HFFc6 (cell line): ENCODE data around the gene MAP3K4. TPM values are rescaled to one million over a fixed set of nuclear protein-coding genes. Genes with fewer than 3 reads are reported as not detected.

Experiments
- DNase-seq: peaks from one replicate; pipeline ENCODE4 v3.0.0-alpha.2; 2018
- H3K27ac Mint-ChIP-seq: 2 replicates; pipeline ENCODE4 v1.8.0; 2020; ENCODE audit warnings: mild to moderate bottlenecking, mixed read lengths
- H3K27me3 Mint-ChIP-seq: 2 replicates; pipeline ENCODE4 v1.8.0; 2021; ENCODE audit warnings: mild to moderate bottlenecking, moderate library complexity, mixed read lengths; ENCODE audit not compliant: insufficient read depth
- H3K36me3 Mint-ChIP-seq: 2 replicates; pipeline ENCODE4 v1.8.0; 2021; ENCODE audit warnings: low read depth, mixed read lengths
- H3K4me1 Mint-ChIP-seq: 2 replicates; pipeline ENCODE4 v1.8.0; 2020; ENCODE audit warnings: low read depth, mixed read lengths
- H3K4me3 Mint-ChIP-seq: 2 replicates; pipeline ENCODE4 v1.8.0; 2020; ENCODE audit warnings: mild to moderate bottlenecking, moderate library complexity, mixed read lengths
- H3K9me3 Mint-ChIP-seq: 2 replicates; pipeline ENCODE4 v1.8.0; 2020; ENCODE audit warnings: mild to moderate bottlenecking, mixed read lengths
- total RNA-seq, 6 experiments: library from RNA; stranded (reverse); fragmentation: NEBNext Ultra II Directional; extraction: Animal tissue kit (Norgen Biotek cat#: 25700); gene quantifications; 2 replicates in 1 of 6; 3 replicates in 5 of 6; pipeline ENCODE4 v1.2.3, GENCODE V29; 2021
- TF ChIP-seq, protein P1 (sequence below): fragments of 200-600 bp; sonication (generic); IDR thresholded peaks from 2 replicates; pipeline ENCODE4 v1.5.0; 2021; ENCODE audit warnings: antibody characterized with exemption, mild to moderate bottlenecking

MAP3K4 gene
- total RNA-seq, 6 experiments from 2014 or later = 16.8 to 26.2 (median 22.3) TPM

DNA sequence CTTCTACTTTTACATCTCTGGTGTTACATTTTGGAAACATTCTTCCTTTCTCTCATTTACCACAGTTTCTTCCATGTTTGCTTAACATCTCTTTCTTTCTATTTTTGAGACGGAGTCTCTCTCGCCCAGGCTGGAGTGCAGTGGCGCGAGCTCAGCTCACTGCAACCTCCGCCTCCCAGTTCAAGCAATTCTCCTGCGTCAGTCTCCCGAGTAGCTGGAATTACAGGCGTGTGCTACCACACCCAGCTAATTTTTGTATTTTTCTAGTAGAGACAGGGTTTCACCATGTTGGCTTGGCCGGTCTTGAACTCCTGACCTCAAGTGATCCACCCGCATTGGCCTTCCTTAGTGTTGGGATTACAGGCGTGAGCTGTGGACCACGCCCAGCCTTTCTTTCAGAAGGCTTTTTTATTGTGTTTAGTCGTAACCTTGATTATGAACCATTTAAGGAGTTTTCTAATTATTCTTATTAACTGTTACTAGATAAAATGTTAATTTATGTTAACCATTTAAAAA is 27.8 kb downstream of the MAP3K4 start:
- H3K9me3 Mint-ChIP-seq = no peaks in the 10 kb centered on the region

DNA sequence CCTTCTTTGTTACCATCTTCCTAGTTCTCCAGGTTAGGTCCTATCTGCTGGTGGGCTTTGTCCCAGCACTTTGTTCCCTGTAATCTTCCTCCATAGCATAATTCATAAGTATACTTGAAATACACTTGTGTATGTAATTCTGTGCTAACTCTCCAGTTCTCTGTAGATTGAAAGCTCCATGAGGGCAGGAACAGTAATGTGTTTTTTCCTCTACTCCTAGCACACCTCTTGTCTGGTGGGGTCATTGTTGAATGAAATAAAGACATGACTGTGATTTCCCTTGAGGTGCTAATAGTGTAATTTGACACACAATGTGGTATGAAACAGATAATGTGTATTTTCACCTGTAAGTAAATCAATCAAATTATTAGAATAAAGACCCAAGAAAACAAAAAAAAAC is 30.0 kb downstream of the MAP3K4 start:
- Mint-ChIP-seq H3K27me3 (peaks cover 3% of the 10 kb centered on the region), H3K9me3 (no peaks in the 10 kb centered on the region), H3K36me3 (peaks cover 20% of the 10 kb centered on the region), H3K4me1 (peaks cover 23% of the 10 kb centered on the region), H3K4me3 (no peak overlapping the region), H3K27ac (no peak overlapping the region)
- TF ChIP-seq, protein P1, sequence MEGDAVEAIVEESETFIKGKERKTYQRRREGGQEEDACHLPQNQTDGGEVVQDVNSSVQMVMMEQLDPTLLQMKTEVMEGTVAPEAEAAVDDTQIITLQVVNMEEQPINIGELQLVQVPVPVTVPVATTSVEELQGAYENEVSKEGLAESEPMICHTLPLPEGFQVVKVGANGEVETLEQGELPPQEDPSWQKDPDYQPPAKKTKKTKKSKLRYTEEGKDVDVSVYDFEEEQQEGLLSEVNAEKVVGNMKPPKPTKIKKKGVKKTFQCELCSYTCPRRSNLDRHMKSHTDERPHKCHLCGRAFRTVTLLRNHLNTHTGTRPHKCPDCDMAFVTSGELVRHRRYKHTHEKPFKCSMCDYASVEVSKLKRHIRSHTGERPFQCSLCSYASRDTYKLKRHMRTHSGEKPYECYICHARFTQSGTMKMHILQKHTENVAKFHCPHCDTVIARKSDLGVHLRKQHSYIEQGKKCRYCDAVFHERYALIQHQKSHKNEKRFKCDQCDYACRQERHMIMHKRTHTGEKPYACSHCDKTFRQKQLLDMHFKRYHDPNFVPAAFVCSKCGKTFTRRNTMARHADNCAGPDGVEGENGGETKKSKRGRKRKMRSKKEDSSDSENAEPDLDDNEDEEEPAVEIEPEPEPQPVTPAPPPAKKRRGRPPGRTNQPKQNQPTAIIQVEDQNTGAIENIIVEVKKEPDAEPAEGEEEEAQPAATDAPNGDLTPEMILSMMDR = no peak
- no peak for DNase-seq

More for the DNA sequence above, 27.8 kb downstream of the MAP3K4 start:
- Mint-ChIP-seq H3K27me3 (peaks cover 3% of the 10 kb centered on the region), H3K27ac (no peak overlapping the region), H3K4me1 (peaks cover 13% of the 10 kb centered on the region), H3K36me3 (peaks cover 12% of the 10 kb centered on the region), H3K4me3 (no peak overlapping the region)
- no peak for DNase-seq
- TF ChIP-seq, protein P1 = no peak

DNA sequence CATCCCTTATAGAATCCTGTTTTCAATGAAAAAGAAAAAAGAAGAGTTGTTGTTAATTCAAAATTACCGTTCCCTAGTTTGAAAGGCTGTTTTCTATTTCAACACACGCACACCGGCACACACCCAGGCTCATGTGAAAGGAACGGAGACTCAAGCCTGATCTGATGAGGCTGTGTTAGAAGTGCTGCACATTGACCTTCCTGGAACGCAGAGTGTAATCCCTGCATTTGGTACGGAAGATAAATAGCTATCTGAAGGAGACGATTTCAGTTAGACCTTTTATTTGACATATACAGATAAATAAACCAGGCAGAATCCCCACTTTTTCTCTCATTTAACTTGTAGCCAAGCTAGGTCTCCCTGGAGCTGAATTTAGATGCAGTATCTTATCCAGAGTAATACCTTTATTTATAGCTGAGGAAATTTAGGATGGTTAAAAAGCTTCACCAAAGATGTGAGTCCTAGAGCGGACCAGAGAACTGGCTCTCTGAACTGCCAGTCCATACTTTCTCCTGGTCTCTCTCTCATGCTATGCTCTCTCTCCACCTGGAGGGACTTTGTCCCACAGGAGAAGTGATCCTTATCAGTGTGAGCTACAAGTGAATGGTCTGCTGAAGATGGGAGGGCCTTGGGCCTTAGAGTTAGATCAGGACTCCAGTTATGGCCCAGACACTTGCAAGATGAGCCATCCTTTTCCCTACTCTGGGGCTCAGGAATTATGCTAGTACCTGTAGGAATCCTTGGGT is 30.6 kb downstream of the MAP3K4 start:
- Mint-ChIP-seq H3K27ac (no peak overlapping the region), H3K4me1 (peaks cover 25% of the 10 kb centered on the region), H3K9me3 (no peaks in the 10 kb centered on the region), H3K36me3 (peaks cover 20% of the 10 kb centered on the region), H3K27me3 (peaks cover 3% of the 10 kb centered on the region), H3K4me3 (no peak overlapping the region)
- TF ChIP-seq, protein P1 = no peak
- DNase-seq = no peak

DNA sequence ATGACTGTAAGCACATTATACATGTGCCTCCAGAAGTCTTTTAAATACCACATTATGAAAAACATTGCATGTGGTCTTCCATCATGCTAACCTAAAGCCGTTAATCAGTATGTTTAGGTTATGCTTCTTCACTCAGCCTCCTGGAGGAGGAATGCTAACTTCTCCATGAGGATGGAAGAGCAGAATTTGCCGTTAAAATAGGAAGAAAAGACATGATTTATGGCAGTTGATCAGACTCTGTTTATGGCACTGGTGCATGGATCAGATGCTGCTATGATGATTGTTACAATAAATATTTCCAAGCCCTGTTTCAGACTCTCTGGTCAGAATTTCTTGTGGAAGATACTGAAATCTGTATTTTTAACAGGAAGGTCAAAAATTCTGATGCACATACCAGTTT is 31.7 kb downstream of the MAP3K4 start:
- DNase-seq = peak; percentile 63
- Mint-ChIP-seq H3K27me3 (no peaks in the 10 kb centered on the region; the same call in 1 of the 2 replicates), H3K36me3 (peaks cover 20% of the 10 kb centered on the region), H3K27ac (no peak overlapping the region), H3K4me3 (no peak overlapping the region), H3K9me3 (no peaks in the 10 kb centered on the region), H3K4me1 (peaks cover 30% of the 10 kb centered on the region)
- TF ChIP-seq, protein P1 = no peak

DNA sequence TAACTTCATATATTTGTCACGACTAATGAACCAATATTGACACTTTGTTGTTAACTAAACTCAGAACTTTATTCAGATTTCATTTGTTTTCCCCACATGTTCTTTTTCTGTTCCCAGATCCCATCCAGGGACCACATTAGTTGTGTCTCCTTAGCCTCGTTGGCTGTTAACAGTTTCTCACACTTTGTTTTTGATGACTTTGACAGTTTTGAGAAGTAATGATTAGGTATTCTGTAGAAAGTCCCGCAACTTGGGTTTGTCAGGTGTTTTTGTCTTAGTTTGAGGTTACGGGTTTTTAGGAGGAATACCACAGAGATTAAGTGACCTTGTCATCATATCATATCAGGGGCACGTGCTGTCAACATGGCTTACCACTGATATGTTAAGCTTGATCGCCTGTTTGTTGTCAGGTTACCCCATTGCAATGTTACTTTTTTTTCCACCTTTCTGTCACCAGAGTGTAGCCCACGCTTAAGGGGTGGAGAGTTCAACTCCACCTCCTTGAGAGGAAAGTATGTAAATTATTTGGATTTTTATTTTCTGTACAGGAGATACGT is 32.9 kb downstream of the MAP3K4 start:
- no peak for DNase-seq
- H3K4me1 Mint-ChIP-seq = peaks cover 41% of the 10 kb centered on the region
- peaks cover 20% of the 10 kb centered on the region for H3K36me3 Mint-ChIP-seq
- H3K4me3 Mint-ChIP-seq = no peak overlapping the region; the same call in 1 of the 2 replicates
- no peak overlapping the region for H3K27ac Mint-ChIP-seq
- no peaks in the 10 kb centered on the region; the same call in 1 of the 2 replicates for H3K27me3 Mint-ChIP-seq
- TF ChIP-seq, protein P1 = no peak
- no peaks in the 10 kb centered on the region for H3K9me3 Mint-ChIP-seq
